ENCODE results near the gene AGR3. TPM values are rescaled to one million over a fixed set of nuclear protein-coding genes. Genes with fewer than 3 reads are reported as not detected.

The AGR3 gene
- total RNA-seq, 1 experiment from 2014 or later: not detected

DNA sequence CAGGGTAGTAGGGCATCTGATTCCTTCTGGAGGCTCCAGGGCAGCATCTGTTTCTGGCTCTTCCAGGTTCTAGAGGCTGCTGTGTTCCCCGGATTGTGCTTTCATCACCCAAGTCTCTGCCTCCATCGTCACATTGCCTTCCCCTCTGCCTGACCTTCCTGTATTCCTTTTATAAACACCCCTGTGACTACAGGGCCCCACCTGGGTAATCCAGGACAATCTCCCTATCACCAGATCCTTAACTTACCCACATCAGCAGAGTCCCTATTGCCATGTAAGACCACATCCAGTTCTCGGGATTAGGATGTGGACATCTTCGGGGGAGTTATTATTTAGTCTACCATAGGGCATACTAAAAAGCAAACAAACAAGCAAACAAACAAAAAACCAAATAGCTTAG lies 39.4 kb upstream of the AGR3 start:
- Histone ChIP-seq H3K27me3 (ENCODE audit: low read length) (no peaks in the 10 kb centered on the region), H3K4me2 (ENCODE audit: low read depth, low read length, poor library complexity, severe bottlenecking) (no peak overlapping the region), H3K9ac (ENCODE audit: low read length) (no peak overlapping the region)

DNA sequence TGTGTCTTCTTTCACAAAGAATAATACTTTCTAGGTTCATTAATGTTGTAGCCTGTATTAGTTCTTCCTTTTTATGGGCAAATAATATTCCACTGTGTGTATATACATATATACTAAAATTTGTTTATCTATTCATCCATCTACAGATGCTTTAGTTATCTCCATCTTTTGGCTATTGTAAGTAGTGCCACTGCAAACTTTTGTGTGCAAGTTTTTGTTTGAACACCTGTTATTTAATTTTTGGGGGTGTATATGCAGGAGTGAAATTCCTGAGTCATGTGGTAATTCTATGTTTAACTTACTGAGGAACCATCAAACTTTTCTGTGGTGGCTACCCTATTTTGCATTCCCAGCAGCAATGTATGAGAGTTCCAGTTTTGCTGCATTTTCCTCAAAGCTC lies 37.7 kb upstream of the AGR3 start:
- Histone ChIP-seq H3K9ac (ENCODE audit: low read length) (no peak overlapping the region), H3K27ac (ENCODE audit: low read length) (no peak overlapping the region), H3K36me3 (ENCODE audit: insufficient read depth, low read length) (no peaks in the 10 kb centered on the region), H4K20me1 (ENCODE audit: insufficient read depth, low read depth, low read length) (no peaks in the 10 kb centered on the region), H3K9me3 (ENCODE audit: low read length) (no peaks in the 10 kb centered on the region), H3K27me3 (ENCODE audit: low read length) (no peaks in the 10 kb centered on the region), H3K4me3 (ENCODE audit: low read length) (no peak overlapping the region), H3K9me2 (replicated peaks; ENCODE audit: insufficient read depth, low read length) (no peaks in the 10 kb centered on the region), H3K4me1 (ENCODE audit: low read length) (peaks cover 5% of the 10 kb centered on the region), H2AFZ (ENCODE audit: low read length) (no peak overlapping the region), H3K4me2 (ENCODE audit: low read depth, low read length, poor library complexity, severe bottlenecking) (no peak overlapping the region), H3K79me2 (ENCODE audit: low read length) (no peaks in the 10 kb centered on the region)
- no peak for DNase-seq

More for the DNA sequence above, 39.4 kb upstream of the AGR3 start:
- Histone ChIP-seq H3K9me3 (ENCODE audit: low read length) (no peaks in the 10 kb centered on the region), H4K20me1 (ENCODE audit: insufficient read depth, low read depth, low read length) (no peaks in the 10 kb centered on the region), H3K36me3 (ENCODE audit: insufficient read depth, low read length) (no peaks in the 10 kb centered on the region), H2AFZ (ENCODE audit: low read length) (no peak overlapping the region), H3K9me2 (replicated peaks; ENCODE audit: insufficient read depth, low read length) (no peaks in the 10 kb centered on the region), H3K4me1 (ENCODE audit: low read length) (peaks cover 5% of the 10 kb centered on the region), H3K79me2 (ENCODE audit: low read length) (no peaks in the 10 kb centered on the region), H3K4me3 (ENCODE audit: low read length) (no peak overlapping the region), H3K27ac (ENCODE audit: low read length) (no peak overlapping the region)
- no peak for DNase-seq

GRCh38 chr7:16918288-16918895 lies 36.6 kb upstream of the AGR3 start:
- Histone ChIP-seq H3K4me2 (ENCODE audit: low read depth, low read length, poor library complexity, severe bottlenecking) (no peak overlapping the region), H3K27me3 (ENCODE audit: low read length) (no peaks in the 10 kb centered on the region), H3K27ac (ENCODE audit: low read length) (no peak overlapping the region), H3K9me3 (ENCODE audit: low read length) (no peaks in the 10 kb centered on the region), H3K9me2 (replicated peaks; ENCODE audit: insufficient read depth, low read length) (no peaks in the 10 kb centered on the region), H2AFZ (ENCODE audit: low read length) (no peak overlapping the region), H3K4me3 (ENCODE audit: low read length) (no peak overlapping the region), H4K20me1 (ENCODE audit: insufficient read depth, low read depth, low read length) (no peaks in the 10 kb centered on the region), H3K4me1 (ENCODE audit: low read length) (peaks cover 5% of the 10 kb centered on the region), H3K9ac (ENCODE audit: low read length) (no peak overlapping the region), H3K79me2 (ENCODE audit: low read length) (no peaks in the 10 kb centered on the region), H3K36me3 (ENCODE audit: insufficient read depth, low read length) (no peaks in the 10 kb centered on the region)
- DNase-seq: peak; percentile 78

- Histone ChIP-seq H2AFZ (ENCODE audit: low read length) (no peak overlapping the region), H4K20me1 (ENCODE audit: insufficient read depth, low read depth, low read length) (no peaks in the 10 kb centered on the region), H3K4me3 (ENCODE audit: low read length) (no peak overlapping the region), H3K4me1 (ENCODE audit: low read length) (peaks cover 5% of the 10 kb centered on the region), H3K9me3 (ENCODE audit: low read length) (no peaks in the 10 kb centered on the region), H3K79me2 (ENCODE audit: low read length) (no peaks in the 10 kb centered on the region), H3K9me2 (replicated peaks; ENCODE audit: insufficient read depth, low read length) (no peaks in the 10 kb centered on the region), H3K36me3 (ENCODE audit: insufficient read depth, low read length) (no peaks in the 10 kb centered on the region), H3K4me2 (ENCODE audit: low read depth, low read length, poor library complexity, severe bottlenecking) (no peak overlapping the region), H3K27ac (ENCODE audit: low read length) (no peak overlapping the region), H3K27me3 (ENCODE audit: low read length) (no peaks in the 10 kb centered on the region), H3K9ac (ENCODE audit: low read length) (no peak overlapping the region)
- DNase-seq: no peak
Measured at GRCh38 chr7:16916738-16917137, 35.0 kb upstream of the AGR3 start.

DNA sequence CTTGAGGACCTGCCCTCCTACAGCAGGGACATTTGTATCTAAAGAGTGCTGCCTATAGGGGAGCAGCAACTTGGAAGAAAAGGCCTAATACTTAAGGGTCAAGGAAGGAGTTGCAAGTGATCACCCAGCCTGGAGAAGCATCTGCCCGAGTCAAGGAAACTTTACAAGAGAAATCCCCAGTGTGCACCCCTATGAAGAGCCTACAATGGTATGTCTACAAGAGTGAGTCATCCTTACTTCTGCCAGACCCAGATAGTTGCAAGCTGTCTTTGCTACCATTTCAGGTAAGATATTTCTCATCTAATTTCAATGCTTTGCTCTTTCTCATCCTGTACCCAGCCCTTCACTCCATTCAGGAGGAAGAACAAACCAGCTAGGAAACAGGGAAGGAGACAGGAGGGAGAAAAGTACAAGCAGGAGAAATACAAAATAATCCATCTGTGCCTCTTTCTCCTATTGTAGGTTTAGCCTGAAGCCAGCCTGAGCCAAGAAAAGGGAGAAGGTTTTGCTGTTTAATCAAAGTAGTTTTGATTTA lies 34.4 kb upstream of the AGR3 start:
- Histone ChIP-seq H3K4me2 (ENCODE audit: low read depth, low read length, poor library complexity, severe bottlenecking) (no peak overlapping the region), H3K4me1 (ENCODE audit: low read length) (peaks cover 5% of the 10 kb centered on the region), H3K36me3 (ENCODE audit: insufficient read depth, low read length) (no peaks in the 10 kb centered on the region), H3K9ac (ENCODE audit: low read length) (no peak overlapping the region), H3K27me3 (ENCODE audit: low read length) (no peaks in the 10 kb centered on the region), H2AFZ (ENCODE audit: low read length) (no peak overlapping the region), H3K9me2 (replicated peaks; ENCODE audit: insufficient read depth, low read length) (no peaks in the 10 kb centered on the region), H4K20me1 (ENCODE audit: insufficient read depth, low read depth, low read length) (no peaks in the 10 kb centered on the region), H3K4me3 (ENCODE audit: low read length) (no peak overlapping the region), H3K27ac (ENCODE audit: low read length) (no peak overlapping the region), H3K79me2 (ENCODE audit: low read length) (no peaks in the 10 kb centered on the region), H3K9me3 (ENCODE audit: low read length) (no peaks in the 10 kb centered on the region)
- DNase-seq: no peak

DNA sequence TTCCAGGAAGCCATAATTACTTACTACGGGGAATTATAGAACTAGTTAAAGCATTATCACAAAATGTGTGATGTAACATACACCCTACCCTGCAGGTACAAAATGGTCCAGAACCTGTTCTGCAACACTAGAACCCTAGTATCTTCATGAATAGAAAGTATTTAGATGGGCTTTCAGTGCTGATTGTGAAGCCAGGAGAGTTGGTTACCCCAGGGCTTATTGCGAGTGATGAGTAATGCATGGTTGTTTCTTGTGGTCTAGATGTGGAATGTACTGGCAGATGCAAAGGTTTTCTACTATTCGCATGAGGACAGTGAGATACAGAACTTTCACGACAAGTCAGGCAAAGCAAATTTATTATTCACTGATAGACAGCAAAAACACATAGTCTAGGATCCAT lies 33.6 kb upstream of the AGR3 start:
- no peaks in the 10 kb centered on the region for H3K27me3 ChIP-seq (ENCODE audit: low read length)
- H3K79me2 ChIP-seq (ENCODE audit: low read length): no peaks in the 10 kb centered on the region
- no peak overlapping the region for H3K4me2 ChIP-seq (ENCODE audit: low read depth, low read length, poor library complexity, severe bottlenecking)
- H3K9ac ChIP-seq (ENCODE audit: low read length): no peak overlapping the region
- no peak overlapping the region for H3K4me3 ChIP-seq (ENCODE audit: low read length)
- H4K20me1 ChIP-seq (ENCODE audit: insufficient read depth, low read depth, low read length): no peaks in the 10 kb centered on the region
- H3K9me2 ChIP-seq (replicated peaks; ENCODE audit: insufficient read depth, low read length): no peaks in the 10 kb centered on the region
- H3K27ac ChIP-seq (ENCODE audit: low read length): no peak overlapping the region
- peaks cover 5% of the 10 kb centered on the region for H3K4me1 ChIP-seq (ENCODE audit: low read length)
- H3K9me3 ChIP-seq (ENCODE audit: low read length): no peaks in the 10 kb centered on the region
- H2AFZ ChIP-seq (ENCODE audit: low read length): no peak overlapping the region
- H3K36me3 ChIP-seq (ENCODE audit: insufficient read depth, low read length): no peaks in the 10 kb centered on the region
- DNase-seq: no peak

GRCh38 chr7:16914771-16915170 lies 33.0 kb upstream of the AGR3 start:
- H3K36me3 ChIP-seq (ENCODE audit: insufficient read depth, low read length): no peaks in the 10 kb centered on the region
- DNase-seq: no peak
- H3K27me3 ChIP-seq (ENCODE audit: low read length): no peaks in the 10 kb centered on the region
- no peaks in the 10 kb centered on the region for H3K9me3 ChIP-seq (ENCODE audit: low read length)
- peaks cover 5% of the 10 kb centered on the region for H3K4me1 ChIP-seq (ENCODE audit: low read length)
- H2AFZ ChIP-seq (ENCODE audit: low read length): no peak overlapping the region
- no peak overlapping the region for H3K4me3 ChIP-seq (ENCODE audit: low read length)
- no peak overlapping the region for H3K9ac ChIP-seq (ENCODE audit: low read length)
- no peak overlapping the region for H3K4me2 ChIP-seq (ENCODE audit: low read depth, low read length, poor library complexity, severe bottlenecking)
- no peaks in the 10 kb centered on the region for H4K20me1 ChIP-seq (ENCODE audit: insufficient read depth, low read depth, low read length)
- no peak overlapping the region for H3K27ac ChIP-seq (ENCODE audit: low read length)
- H3K79me2 ChIP-seq (ENCODE audit: low read length): no peaks in the 10 kb centered on the region
- no peaks in the 10 kb centered on the region for H3K9me2 ChIP-seq (replicated peaks; ENCODE audit: insufficient read depth, low read length)

GRCh38 chr7:16913643-16914042 lies 31.9 kb upstream of the AGR3 start:
- H3K4me1 ChIP-seq (ENCODE audit: low read length): peaks cover 5% of the 10 kb centered on the region
- no peaks in the 10 kb centered on the region for H3K9me3 ChIP-seq (ENCODE audit: low read length)
- H3K4me3 ChIP-seq (ENCODE audit: low read length): no peak overlapping the region
- no peak overlapping the region for H3K4me2 ChIP-seq (ENCODE audit: low read depth, low read length, poor library complexity, severe bottlenecking)
- DNase-seq: no peak
- H3K36me3 ChIP-seq (ENCODE audit: insufficient read depth, low read length): no peaks in the 10 kb centered on the region
- no peaks in the 10 kb centered on the region for H3K79me2 ChIP-seq (ENCODE audit: low read length)
- H4K20me1 ChIP-seq (ENCODE audit: insufficient read depth, low read depth, low read length): no peaks in the 10 kb centered on the region
- no peak overlapping the region for H3K27ac ChIP-seq (ENCODE audit: low read length)
- H3K9me2 ChIP-seq (replicated peaks; ENCODE audit: insufficient read depth, low read length): no peaks in the 10 kb centered on the region
- no peaks in the 10 kb centered on the region for H3K27me3 ChIP-seq (ENCODE audit: low read length)
- H3K9ac ChIP-seq (ENCODE audit: low read length): no peak overlapping the region
- no peak overlapping the region for H2AFZ ChIP-seq (ENCODE audit: low read length)

All from Karpas-422 (cell line).